Endothelial cell (in vitro differentiated cells): ENCODE measurements around the gene DCANP1. TPM values are rescaled to one million over a fixed set of nuclear protein-coding genes. Genes with fewer than 3 reads are reported as not detected.

Source experiments
- DNase-seq: peaks from one replicate; pipeline ENCODE4 v3.0.0; 2021; ENCODE audit warnings: low spot score
- H3K27ac Mint-ChIP-seq: one replicate; pipeline ENCODE4 v1.8.0; 2021; ENCODE audit warnings: mixed read lengths, inconsistent platforms; ENCODE audit not compliant: unreplicated experiment
- H3K27me3 Mint-ChIP-seq: one replicate; pipeline ENCODE4 v1.8.0; 2021; ENCODE audit warnings: mild to moderate bottlenecking, moderate library complexity, mixed read lengths, inconsistent platforms; ENCODE audit not compliant: unreplicated experiment
- H3K36me3 Mint-ChIP-seq: one replicate; pipeline ENCODE4 v1.8.0; 2021; ENCODE audit warnings: mild to moderate bottlenecking, low read depth, mixed read lengths, inconsistent platforms; ENCODE audit not compliant: unreplicated experiment
- H3K4me1 Mint-ChIP-seq: one replicate; pipeline ENCODE4 v1.8.0; 2021; ENCODE audit warnings: mild to moderate bottlenecking, mixed read lengths, inconsistent platforms; ENCODE audit not compliant: unreplicated experiment
- H3K4me3 Mint-ChIP-seq: one replicate; pipeline ENCODE4 v1.8.0; 2021; ENCODE audit warnings: mild to moderate bottlenecking, mixed read lengths, inconsistent platforms; ENCODE audit not compliant: unreplicated experiment
- H3K9me3 Mint-ChIP-seq: one replicate; pipeline ENCODE4 v1.8.0; 2021; ENCODE audit warnings: mixed read lengths, inconsistent platforms; ENCODE audit not compliant: unreplicated experiment
- total RNA-seq: library from RNA; stranded (reverse); fragmentation: NEBNext Ultra II Directional; extraction: Animal tissue kit (Norgen Biotek cat#: 25700); gene quantifications from one replicate; pipeline ENCODE4 v1.2.1, GENCODE V29; 2021; ENCODE audit not compliant: unreplicated experiment
- TF ChIP-seq, protein P1 (sequence below): fragments of 200-600 bp; sonication (generic); IDR thresholded peaks from one replicate; pipeline ENCODE4 v1.5.0; 2021; ENCODE audit warnings: antibody characterized with exemption; ENCODE audit not compliant: unreplicated experiment

Gene DCANP1
- total RNA-seq, 1 donor from 2014 or later = not detected

GRCh38 chr5:135436951-135437418 is 10.2 kb downstream of the DCANP1 start:
- Mint-ChIP-seq H3K9me3 (no peaks in the 10 kb centered on the region), H3K4me3 (no peak overlapping the region), H3K36me3 (no peaks in the 10 kb centered on the region), H3K27ac (no peak overlapping the region), H3K4me1 (peaks cover 15% of the 10 kb centered on the region), H3K27me3 (peaks cover 4% of the 10 kb centered on the region)
- DNase-seq = no peak
- TF ChIP-seq, protein P1, sequence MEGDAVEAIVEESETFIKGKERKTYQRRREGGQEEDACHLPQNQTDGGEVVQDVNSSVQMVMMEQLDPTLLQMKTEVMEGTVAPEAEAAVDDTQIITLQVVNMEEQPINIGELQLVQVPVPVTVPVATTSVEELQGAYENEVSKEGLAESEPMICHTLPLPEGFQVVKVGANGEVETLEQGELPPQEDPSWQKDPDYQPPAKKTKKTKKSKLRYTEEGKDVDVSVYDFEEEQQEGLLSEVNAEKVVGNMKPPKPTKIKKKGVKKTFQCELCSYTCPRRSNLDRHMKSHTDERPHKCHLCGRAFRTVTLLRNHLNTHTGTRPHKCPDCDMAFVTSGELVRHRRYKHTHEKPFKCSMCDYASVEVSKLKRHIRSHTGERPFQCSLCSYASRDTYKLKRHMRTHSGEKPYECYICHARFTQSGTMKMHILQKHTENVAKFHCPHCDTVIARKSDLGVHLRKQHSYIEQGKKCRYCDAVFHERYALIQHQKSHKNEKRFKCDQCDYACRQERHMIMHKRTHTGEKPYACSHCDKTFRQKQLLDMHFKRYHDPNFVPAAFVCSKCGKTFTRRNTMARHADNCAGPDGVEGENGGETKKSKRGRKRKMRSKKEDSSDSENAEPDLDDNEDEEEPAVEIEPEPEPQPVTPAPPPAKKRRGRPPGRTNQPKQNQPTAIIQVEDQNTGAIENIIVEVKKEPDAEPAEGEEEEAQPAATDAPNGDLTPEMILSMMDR = no peak

- peaks cover 12% of the 10 kb centered on the region for H3K4me1 Mint-ChIP-seq
- no peak for DNase-seq
- no peaks in the 10 kb centered on the region for H3K9me3 Mint-ChIP-seq
- no peak overlapping the region for H3K27ac Mint-ChIP-seq
- peaks cover 2% of the 10 kb centered on the region for H3K27me3 Mint-ChIP-seq
- H3K4me3 Mint-ChIP-seq = no peak overlapping the region
- TF ChIP-seq, protein P1 = no peak
- no peaks in the 10 kb centered on the region for H3K36me3 Mint-ChIP-seq
Observed at GRCh38 chr5:135435467-135436330, 11.4 kb downstream of the DCANP1 start.

DNA sequence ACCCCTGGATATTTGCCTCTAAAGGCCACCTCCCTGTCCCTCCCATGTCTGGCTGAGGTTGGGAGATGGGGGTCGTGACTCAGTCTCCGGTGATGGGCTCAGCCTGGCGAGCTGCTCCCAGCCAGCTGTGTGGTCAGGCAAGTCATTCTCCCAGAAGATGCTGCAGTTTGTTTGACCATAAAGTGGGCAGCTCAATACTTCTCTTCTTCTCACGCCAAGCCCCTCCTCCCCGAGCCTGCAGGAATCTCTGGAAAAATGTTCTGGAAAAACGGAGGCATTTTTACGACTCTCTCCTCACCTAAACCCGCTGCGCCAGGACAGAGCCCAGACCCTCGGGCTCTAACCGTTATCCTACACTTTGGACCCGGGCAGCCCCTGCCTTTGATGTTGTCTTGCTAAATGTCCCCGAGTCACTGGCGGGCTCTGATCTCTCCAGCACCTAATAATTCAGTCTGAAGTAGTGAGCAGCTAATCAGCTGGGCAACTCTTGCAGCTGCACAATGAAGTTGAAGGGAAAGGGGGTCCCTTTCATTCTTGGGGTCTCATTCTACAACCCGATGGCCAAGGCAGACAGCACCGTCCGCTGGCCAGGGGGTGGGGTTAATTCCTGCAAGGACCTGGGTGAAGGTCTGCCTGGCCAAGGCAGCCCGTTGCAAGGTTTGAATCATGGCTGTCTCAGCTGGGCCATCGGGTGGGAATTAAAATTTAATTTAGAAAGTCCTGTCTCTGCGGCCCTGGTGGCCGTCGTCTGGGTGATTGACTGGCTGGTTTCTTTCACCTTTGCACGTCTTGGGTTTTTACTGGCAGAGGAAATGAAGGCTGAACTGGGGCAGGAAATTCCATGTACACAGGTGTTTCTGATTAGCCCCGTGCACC is 12.3 kb downstream of the DCANP1 start:
- peaks cover 2% of the 10 kb centered on the region for H3K27me3 Mint-ChIP-seq
- H3K9me3 Mint-ChIP-seq = no peaks in the 10 kb centered on the region
- no peaks in the 10 kb centered on the region for H3K36me3 Mint-ChIP-seq
- TF ChIP-seq, protein P1 = no peak
- no peak for DNase-seq
- no peak overlapping the region for H3K4me3 Mint-ChIP-seq
- H3K27ac Mint-ChIP-seq = no peak overlapping the region
- H3K4me1 Mint-ChIP-seq = peaks cover 12% of the 10 kb centered on the region

- H3K4me1 Mint-ChIP-seq = peaks cover 12% of the 10 kb centered on the region
- TF ChIP-seq, protein P1 = no peak
- no peak for DNase-seq
Observed at GRCh38 chr5:135433681-135434426, 13.3 kb downstream of the DCANP1 start.

More at GRCh38 chr5:135433681-135434426, 13.3 kb downstream of the DCANP1 start:
- peaks cover 2% of the 10 kb centered on the region for H3K36me3 Mint-ChIP-seq
- no peak overlapping the region for H3K27ac Mint-ChIP-seq
- peaks cover under 1% of the 10 kb centered on the region for H3K27me3 Mint-ChIP-seq
- H3K4me3 Mint-ChIP-seq = no peak overlapping the region
- no peaks in the 10 kb centered on the region for H3K9me3 Mint-ChIP-seq
